HG02623 (cell line): ENCODE results near the gene EVL.
"Not testable (repeated sequence)": the region's sequence is repeated elsewhere in the genome, so short reads cannot be mapped to it uniquely, and the experiment has no call there.

Experiments used
- ATAC-seq: cut with Tn5 transposase; IDR thresholded peaks from one replicate; pipeline ENCODE4 v1.9.1; 2021; ENCODE audit warnings: moderate library complexity; ENCODE audit not compliant: unreplicated experiment

The EVL gene

GRCh38 chr14:100064335-100065092 is 708 bp upstream of the EVL start:
- ATAC-seq: not testable (repeated sequence)

- peak; percentile 34 for ATAC-seq
Observed at GRCh38 chr14:100065942-100066574, 836 bp downstream of the EVL start.

GRCh38 chr14:100066962-100067361 is 1.7 kb downstream of the EVL start:
- ATAC-seq: no peak

- ATAC-seq: no peak
Observed at GRCh38 chr14:100067481-100067880, 2.3 kb downstream of the EVL start.

GRCh38 chr14:100067971-100068959 is 3.0 kb downstream of the EVL start:
- peak; percentile 28 for ATAC-seq

GRCh38 chr14:100069161-100069800 is 4.1 kb downstream of the EVL start:
- ATAC-seq: no peak

GRCh38 chr14:100070310-100070709 is 5.1 kb downstream of the EVL start:
- no peak for ATAC-seq

GRCh38 chr14:100071545-100071944 is 6.3 kb downstream of the EVL start:
- ATAC-seq: no peak

GRCh38 chr14:100072783-100073346 is 7.6 kb downstream of the EVL start:
- ATAC-seq: peak; percentile 27

- ATAC-seq: no peak
Observed at GRCh38 chr14:100073576-100074430, 8.6 kb downstream of the EVL start.

- ATAC-seq: no peak
Observed at GRCh38 chr14:100074431-100075100, 9.3 kb downstream of the EVL start.

GRCh38 chr14:100075681-100076080 is 10.5 kb downstream of the EVL start:
- no peak for ATAC-seq

GRCh38 chr14:100076133-100076532 is 10.9 kb downstream of the EVL start:
- ATAC-seq: no peak

- ATAC-seq: no peak
Observed at GRCh38 chr14:100076606-100077005, 11.4 kb downstream of the EVL start.

GRCh38 chr14:100077441-100077840 is 12.2 kb downstream of the EVL start:
- ATAC-seq: no peak

GRCh38 chr14:100078216-100078803 is 13.1 kb downstream of the EVL start:
- no peak for ATAC-seq

GRCh38 chr14:100078997-100079725 is 13.9 kb downstream of the EVL start:
- ATAC-seq: peak; percentile 64

GRCh38 chr14:100079726-100080005 is 14.4 kb downstream of the EVL start:
- no peak for ATAC-seq
